H1 (cell line): ENCODE data around the gene IQCK. TPM values are rescaled to one million over a fixed set of nuclear protein-coding genes. Genes with fewer than 3 reads are reported as not detected.

ENCODE experiments used
- BCL11A ChIP-seq, 2 experiments: IDR thresholded peaks; one replicate each; pipeline ENCODE4 v1.6.1; 2011; ENCODE audit warnings: low read depth in 2 of 2, low read length in 2 of 2, mild to moderate bottlenecking in 2 of 2
- CHD7 ChIP-seq: fragments of 300-600 bp; sonication (generic); IDR thresholded peaks from 2 replicates; pipeline ENCODE4 v1.7.1; 2012; ENCODE audit warnings: low read length, moderate library complexity, mild to moderate bottlenecking, inconsistent platforms; ENCODE audit not compliant: insufficient replicate concordance
- GTF2F1 ChIP-seq: IDR thresholded peaks from 2 replicates; pipeline ENCODE4 v1.6.1; 2012; ENCODE audit warnings: low read depth, low read length, improper control_type of control experiment, borderline replicate concordance
- KDM5A ChIP-seq: fragments of 200-600 bp; IDR thresholded peaks from 2 replicates; pipeline ENCODE4 v1.7.1; 2012; ENCODE audit warnings: mild to moderate bottlenecking, low read length, inconsistent platforms, mixed read lengths
- MAX ChIP-seq: IDR thresholded peaks from 2 replicates; pipeline ENCODE4 v1.6.1; 2012; ENCODE audit warnings: inconsistent platforms
- POU5F1 ChIP-seq: IDR thresholded peaks from 2 replicates; pipeline ENCODE4 v1.6.1; 2011; ENCODE audit warnings: low read depth, mild to moderate bottlenecking, low read length, moderate library complexity
- USF2 ChIP-seq: IDR thresholded peaks from 2 replicates; pipeline ENCODE4 v1.6.1; 2011; ENCODE audit warnings: low read length, improper control_type of control experiment
- polyA plus RNA-seq, 7 experiments: library from polyadenylated mRNA; depleted of rRNA in 3 of 7; stranded (reverse) in 5 of 7; unstranded in 2 of 7; fragments of >200 nt in 5 of 7; fragments of 200-250 nt in 2 of 7; gene quantifications; 1 replicate in 5 of 7; 2 replicates in 1 of 7; 4 replicates in 1 of 7; pipeline versions ENCODE4 v1.2.1 to v1.2.3, GENCODE V29; 2011 to 2013; ENCODE audit warnings: missing spikeins in 2 of 7, mixed read lengths in 2 of 7
- total RNA-seq: library from RNA; stranded (reverse); fragmentation: NEBNext Ultra II Directional; extraction: Animal tissue kit (Norgen Biotek cat#: 25700); gene quantifications from 2 replicates; pipeline ENCODE4 v1.2.1, GENCODE V29; 2021

The IQCK gene
- total and polyA plus RNA-seq, 2 of the 8 experiments (the other 6 are each of a cell fraction or from before 2014, with no cell fraction given) = 6.2 to 9.3 TPM

- no peak for TF ChIP-seq CHD7
- no peak for TF ChIP-seq KDM5A
- TF ChIP-seq BCL11A (IDR thresholded peaks at IDR 0.05; ENCODE audit: low read depth in 2 of 2, low read length in 2 of 2) = no peak
- no peak for TF ChIP-seq USF2
- TF ChIP-seq GTF2F1 = no peak
- TF ChIP-seq MAX = no peak
- no peak for TF ChIP-seq POU5F1
Observed at GRCh38 chr16:19746561-19746960, 28.5 kb downstream of the IQCK start (continued).
